Measurements from ENCODE around the gene LRRC28.
A peak's percentile ranks its signal among the peaks of the same experiment; 100 is the strongest.

The LRRC28 gene

DNA sequence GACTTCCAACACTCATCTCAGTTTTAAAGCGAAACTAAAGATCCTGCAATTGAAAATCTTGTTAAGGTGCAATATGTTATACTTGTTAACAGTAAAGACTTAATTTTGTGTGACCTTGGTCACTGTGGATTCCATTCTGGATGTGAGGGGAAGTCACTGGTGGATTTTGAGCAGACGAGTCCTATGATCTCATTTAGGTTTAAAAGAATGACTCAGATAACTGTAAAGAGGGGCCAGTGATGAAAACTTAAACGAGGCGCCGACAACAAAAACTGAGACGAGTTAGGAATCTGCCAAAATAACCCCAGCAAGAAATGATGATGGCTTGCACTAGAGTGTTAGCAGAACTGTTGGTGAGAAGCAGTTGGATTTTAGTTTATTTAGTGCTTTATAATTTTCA, 56.5 kb downstream of the LRRC28 start:
- DNase-seq = no peak

DNA sequence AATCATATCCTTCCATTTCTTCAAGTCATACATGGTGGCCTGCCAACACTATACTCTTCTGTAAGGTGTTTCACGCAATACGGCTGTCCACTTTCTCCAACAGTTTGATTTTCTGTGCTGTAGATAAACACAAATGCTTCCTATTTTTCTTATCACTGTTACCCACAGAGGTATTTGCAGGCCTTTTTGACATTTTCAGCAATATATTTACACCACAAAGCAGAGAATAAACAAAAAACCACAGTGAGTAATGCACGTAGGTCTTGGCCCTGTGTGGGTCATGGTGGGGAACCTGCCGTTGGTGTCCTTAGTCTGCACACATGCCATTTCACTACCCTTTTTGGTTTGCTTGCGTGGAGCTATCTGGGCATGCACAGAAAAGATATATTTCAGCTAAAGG, 59.5 kb downstream of the LRRC28 start:
- DNase-seq = no peak

DNA sequence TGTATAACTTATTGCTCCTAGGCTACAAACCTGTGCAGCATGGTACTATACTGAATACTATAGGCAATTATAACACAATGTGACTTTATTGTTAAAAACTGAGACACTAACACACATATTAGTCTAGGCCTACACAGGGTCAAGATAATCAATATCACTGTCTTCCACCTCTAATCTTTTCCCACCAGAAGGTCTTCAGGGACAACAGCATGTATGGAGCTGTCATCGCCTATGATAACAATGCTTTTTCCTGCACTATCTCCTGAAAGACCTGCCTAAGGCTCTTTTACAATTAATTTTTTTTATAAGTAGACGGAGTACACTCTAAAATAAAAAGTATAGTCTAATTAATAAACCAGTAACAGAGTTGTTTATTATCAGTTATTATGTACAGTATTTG, 60.9 kb downstream of the LRRC28 start:
- DNase-seq = no peak

DNA sequence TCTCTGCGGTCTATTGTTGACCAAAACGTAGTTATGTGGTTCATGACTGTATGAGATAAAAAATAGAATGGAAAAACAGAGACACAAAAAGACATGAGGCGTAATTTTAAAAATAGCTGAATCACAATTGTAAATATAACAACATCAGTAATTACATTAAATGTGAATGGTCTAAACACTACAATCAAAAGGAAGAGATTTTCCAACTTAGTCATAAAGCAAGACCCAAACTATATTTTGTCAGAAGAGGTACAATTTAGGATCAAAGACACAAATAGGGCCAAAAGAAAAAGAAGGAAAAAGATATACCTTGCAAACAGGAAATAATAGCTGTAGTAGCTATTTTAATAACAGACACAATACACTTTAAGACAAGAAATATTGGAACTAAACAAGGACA, 61.5 kb downstream of the LRRC28 start:
- no peak for DNase-seq

DNA sequence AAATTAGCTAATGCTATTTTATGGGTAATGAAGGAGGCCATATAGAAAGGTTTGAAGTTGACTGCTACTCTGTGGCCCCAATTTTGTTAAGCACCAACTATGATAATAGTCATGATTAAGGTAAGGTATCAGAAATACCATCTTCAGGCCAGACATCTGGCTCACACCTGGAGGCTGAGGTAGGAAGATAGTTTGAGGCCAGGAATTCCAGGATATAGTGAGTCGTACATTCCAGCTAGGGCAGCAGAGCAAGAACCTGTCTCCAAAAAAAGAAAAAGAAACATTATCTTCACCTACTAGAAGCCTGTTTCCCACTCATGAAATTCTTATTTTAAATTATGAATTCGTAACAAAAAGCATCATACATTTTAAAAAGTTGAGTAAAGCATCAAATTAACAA, 64.4 kb downstream of the LRRC28 start:
- DNase-seq = no peak

DNA sequence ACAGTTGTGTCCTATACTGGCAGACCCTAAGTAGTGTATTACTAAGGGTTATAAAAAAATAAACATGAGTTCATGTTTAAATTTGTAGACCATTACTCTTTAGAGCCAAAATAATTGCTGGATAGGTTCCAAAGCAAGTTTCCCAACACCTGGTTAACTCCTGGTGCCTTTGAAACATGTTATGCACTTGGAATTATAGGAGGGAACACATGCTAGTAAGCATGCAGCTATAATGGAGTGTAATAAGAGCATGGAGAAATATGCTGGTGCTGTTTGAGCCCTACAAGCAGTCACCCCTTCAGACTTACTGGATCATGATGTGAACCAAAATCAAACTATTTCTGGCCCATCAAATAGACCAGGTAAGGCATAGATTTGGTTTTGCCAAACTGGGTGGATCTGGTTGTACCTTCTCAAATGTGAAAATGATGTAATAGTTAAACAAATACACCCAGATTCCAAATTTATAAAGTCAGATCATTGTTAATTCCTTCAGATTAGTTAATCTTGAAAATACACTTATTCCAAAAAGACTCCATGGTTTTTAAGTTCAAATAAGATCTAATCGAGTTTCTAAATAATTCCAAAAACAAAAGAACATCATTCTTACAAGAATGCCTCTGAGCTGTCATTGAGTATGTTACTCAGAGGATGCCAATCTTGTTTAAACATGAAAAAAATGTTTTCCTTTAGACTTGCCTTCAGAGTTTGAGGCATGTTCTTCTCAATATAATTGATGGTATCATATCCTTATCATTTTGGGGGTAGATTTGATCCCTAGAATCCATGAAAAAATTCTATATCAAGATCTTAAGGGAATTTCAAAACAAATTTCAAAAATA, 69.3 kb downstream of the LRRC28 start:
- no peak for DNase-seq

DNA sequence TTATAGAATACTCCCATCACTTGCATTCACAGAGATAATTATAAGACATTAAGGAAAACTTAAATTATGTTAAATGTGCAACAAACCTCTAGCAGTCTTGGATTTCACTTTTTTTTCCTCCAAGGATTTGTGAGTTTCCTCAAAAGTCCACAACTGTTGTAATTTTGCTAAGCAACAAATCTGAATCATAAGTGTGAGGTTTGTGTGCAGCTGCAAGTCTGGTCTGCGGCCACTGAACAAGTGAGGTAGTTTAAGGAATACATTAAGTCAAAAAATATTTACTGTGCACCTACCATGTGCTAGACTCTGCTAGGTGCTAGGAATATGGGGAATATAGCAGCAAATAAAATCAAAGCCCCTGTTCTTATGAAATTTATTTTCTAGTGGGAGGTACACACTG, 70.2 kb downstream of the LRRC28 start:
- no peak for DNase-seq

DNA sequence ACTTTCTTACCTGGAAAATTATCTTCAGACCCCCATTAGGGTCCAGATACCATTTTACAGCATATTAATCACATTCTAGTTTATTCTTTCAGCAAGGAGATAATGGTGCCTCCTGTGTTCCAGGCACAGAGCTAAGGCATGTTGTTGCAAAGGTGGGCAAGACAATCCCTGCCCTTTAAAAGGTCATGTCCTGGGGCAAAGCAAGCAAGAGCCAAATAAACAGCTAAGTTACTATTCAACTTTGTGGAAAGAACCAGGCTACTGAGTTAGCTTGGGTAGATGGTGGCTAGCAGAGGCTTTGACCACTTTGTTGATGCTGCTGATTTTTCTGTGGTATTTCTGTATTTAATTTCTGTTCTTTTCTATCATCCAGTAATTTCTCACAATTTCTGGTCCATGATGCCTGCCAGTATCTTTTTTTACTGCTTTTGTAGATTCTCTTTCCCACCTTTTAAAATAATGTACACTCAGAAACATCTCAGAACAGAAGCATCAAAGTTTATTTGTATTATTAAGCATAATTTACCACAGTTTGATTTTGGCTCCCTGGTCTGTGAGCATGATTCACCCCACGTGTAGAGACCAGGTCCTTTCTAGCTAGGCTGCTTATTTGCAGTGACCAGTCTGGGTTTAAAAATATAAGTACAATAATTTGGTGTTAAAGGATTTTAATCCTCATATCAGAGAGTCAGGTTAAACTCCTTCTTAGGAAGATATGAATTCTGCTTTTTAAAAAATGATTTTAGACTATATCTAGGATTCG, 71.5 kb downstream of the LRRC28 start:
- DNase-seq = no peak

DNA sequence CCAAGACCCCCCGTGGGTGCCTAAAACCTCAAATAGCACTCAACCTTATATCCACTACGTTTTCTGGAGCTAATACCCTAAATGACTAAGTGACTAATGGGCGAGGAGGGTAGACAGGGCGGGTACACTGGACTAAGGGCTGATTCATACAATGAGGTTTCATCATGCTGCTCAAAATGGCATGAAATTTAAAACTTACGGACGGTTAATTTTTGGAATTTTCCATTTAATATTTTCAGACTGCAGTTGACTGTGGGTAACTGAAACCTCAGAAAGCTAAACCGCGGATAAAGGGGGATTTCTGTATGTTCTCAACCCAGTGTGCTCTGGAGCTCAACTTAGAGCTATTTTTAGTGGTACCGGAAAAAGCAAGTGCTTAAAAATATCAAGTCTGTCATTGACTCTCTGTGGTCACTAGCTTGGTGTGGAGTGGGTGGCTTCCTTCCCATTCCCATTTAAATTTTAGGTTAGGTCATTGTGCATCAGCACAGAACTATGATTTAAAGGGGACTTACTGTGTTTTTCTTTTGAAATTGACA, 72.9 kb downstream of the LRRC28 start:
- DNase-seq = peak; percentile 39 to 49

DNA sequence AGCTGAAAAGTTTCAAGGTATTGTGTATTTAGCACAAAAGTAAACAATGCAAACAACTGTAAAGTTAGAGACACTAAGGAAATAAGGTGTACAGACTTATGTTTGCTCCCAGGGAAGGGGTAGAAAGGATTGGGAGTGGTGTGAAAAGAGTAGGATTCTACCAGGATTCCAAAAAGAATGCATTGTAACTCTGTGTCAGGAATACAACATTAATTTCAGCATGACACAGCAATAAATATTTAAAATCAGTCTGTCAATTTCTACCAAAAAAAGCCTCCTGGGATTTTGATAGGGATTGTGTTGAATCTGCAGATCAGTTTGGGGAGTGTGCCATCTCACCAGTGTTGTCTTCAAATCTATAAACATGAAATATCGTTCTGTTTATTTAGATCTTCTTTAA, 73.4 kb downstream of the LRRC28 start:
- no peak for DNase-seq

DNA sequence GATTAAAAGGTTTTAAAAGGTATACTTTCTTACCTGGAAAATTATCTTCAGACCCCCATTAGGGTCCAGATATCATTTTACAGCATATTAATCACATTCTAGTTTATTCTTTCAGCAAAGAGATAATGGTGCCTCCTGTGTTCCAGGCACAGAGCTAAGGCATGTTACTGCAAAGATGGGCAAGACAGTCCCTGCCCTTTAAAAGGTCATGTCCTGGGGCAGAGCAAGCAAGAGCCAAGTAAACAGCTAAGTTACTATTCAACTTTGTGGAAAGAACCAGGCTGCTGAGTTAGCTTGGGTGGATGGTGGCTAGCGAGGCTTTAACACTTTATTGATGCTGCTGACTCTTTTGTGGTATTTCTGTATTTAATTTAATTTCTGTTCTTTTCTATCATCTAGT, 75.0 kb downstream of the LRRC28 start:
- no peak for DNase-seq

DNA sequence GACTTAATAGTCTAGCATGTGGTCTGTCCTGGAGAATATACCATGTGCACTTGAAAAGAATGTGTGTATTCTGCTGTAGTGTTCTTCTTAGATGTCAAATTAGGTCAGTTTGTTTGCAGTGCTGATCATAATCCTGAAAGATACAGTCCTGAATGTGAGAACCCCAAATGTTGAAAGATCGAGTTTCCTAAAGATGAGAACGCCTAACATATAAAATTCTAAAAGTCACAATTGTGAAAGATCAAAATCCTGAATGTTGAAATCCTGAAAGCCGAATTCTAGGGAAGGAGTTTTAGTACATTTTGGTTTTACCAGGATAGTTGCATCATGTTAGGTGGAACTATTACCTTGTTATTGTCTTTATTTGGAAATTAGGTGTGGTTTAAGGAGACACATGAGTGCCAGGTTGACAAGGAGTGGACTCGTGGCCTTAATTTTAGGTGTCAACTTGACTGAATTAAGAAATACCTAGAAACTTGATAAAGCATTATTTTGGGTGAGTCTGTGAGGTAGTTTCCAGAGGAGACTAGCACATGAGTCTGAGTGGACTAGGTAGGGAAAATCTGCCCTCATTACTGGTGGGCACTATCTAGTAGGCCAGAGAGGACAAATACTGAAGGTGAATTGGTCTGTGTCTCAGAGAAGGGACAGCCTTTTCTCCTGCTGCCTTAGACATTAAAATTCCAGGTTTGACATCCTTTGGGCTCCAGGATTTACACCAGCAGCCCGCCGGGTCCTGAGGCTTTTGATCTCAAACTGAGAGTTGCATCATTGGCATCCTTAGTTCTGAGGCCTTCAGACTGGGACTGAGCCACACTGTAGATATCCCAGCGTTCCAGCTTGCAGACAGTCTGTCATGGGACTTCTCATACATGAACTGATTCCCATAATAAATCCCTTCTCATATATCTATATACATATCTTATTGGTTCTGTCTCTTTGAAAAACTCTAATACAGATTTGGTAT, 77.1 kb downstream of the LRRC28 start:
- no peak for DNase-seq

DNA sequence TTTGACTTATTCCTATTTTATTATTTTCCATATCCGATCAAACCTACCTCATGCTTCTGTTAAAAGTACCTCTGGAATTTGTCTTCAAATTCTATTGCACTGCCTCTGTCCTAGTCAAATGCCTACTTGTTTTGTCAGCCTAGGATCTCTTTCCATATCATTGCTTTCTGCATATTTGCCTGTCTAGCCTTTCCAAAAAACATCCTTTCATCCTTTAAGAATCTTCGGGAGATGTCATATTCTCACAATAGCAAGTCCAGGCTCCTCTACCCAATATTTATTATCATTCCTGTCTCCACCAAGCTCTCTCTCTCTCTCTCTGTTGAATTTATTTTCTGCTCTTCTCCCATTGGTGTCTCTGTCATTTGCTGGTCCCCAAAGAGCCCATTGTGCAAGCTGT, 80.1 kb downstream of the LRRC28 start:
- DNase-seq = no peak

DNA sequence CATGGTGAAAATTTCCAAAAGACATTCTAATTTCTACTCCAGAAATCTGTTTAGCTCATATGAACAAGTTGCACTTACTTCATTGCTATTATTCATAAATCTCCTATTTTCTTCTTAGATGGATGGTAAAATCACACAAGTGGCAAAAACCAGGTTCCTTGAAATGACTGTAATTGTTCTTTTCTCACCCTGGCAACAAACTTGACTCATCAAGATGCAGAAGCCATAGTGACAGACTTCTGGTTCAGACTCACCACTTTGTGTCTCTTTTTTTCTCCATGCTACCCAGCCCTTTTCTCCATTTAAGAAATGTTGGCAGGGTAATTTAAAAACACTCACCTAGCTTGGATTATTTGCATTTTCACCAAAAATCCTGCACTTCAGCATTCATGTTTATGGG, 82.1 kb downstream of the LRRC28 start:
- DNase-seq = no peak

DNA sequence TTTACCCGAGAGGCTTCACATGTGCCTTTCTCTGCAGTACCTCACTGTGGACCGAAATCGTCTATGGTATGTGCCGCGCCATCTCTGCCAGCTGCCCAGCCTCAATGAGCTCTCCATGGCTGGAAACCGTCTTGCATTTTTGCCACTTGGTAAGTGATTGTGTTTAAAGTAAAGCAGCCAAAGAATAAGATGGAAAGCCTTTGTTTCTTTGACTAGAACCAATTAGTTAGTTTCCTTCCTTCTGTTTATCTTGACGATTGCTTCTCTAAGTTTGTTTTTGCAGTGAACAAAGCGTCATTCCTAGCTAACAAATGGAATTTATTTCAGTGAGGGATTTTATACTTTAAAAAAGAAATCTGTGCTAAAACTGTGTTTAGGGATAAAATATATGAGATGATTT, 82.7 kb downstream of the LRRC28 start:
- DNase-seq = no peak

DNA sequence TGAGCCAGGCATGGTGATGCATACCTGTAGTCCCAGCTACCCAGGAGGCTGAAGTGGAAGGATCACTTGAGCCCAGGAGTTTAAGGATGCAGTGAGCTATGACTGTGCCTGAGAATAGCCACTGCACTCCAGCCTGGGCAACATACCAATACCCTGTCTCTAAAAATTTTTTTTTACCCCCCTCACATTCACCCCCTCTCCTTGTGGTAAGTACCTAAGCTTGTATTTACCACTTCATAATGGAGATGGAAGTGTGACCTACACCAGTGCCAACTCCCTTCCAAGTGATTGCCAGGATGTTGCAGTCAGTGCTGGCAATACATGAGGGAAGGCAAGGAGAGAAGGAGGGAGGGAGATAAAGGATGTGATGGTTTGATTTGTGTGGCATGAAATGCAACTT, 84.2 kb downstream of the LRRC28 start:
- DNase-seq = no peak

DNA sequence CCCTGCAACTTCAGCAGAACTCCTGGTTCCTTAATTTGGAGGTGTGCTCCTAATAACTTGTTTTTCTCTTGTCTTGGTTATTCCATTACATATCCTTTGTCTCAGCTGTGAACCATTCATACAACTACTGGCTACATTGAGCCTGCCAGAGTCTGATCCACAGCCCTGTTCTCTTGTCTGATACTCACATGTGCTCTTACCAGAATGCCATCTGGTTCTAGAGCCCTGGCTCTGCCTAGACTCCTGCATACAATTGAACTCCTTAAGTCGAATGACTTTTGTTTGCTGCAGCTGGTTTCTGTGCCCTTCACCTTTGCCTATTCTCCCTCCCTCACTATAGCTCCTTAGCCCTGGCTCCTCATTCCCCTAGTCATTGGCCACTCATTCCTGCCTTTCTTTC, 85.5 kb downstream of the LRRC28 start:
- DNase-seq = no peak

DNA sequence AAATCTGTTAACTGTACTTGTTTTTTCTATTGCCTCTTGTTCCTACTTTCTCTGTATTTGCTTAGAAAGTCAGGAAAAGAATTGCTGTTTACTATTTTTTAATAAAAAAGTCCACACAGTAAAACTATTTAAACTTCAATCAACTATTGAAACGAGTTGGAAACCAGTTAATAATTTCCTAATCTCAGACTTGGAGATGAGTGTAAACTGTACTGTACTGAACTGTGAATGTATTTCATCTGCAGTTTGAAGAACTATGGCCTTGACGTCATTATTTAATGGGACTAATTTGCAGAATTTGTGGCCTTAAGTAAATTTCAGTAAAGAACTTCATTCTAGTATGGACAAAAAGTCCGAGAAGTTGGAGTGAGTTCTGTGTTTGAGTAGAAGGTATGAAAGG, 89.1 kb downstream of the LRRC28 start:
- no peak for DNase-seq

DNA sequence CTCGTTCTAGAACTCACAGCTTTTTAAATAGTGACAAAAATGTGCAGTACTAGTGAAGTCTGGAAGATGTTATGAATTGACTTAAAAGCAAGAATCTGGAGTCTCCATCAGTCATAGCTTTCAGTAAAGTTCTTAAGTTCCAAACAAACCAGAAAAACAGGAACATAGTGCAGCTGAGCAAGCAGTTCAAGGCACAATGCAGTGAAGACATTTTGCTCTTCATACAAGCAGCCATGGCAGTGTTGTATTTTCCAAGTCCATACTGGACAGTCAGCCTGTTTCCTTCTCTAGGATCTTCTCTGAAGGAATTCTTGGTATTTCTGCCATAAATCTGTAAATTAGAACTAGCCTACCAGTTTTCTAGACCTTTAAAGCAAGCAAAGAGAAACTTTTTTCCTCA, 90.5 kb downstream of the LRRC28 start:
- no peak for DNase-seq

DNA sequence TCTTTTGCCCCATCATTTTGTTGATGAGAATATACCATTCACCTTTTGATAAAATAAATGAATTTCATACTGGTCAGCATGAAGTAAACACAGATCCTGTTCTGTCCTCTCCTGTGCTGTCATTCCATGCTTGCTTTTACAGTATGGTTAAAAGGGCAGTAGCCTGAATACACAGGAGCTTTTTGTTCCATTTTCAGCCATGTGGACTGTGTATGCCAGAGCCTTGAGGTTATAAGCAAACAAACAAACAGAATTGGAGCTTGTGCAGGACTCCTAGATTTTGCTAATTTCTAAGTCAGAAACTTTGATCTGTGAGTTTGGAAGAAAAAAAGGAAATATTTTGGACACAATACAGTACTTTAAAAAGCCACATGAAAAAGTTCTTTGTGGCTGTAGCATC, 91.9 kb downstream of the LRRC28 start:
- no peak for DNase-seq

DNA sequence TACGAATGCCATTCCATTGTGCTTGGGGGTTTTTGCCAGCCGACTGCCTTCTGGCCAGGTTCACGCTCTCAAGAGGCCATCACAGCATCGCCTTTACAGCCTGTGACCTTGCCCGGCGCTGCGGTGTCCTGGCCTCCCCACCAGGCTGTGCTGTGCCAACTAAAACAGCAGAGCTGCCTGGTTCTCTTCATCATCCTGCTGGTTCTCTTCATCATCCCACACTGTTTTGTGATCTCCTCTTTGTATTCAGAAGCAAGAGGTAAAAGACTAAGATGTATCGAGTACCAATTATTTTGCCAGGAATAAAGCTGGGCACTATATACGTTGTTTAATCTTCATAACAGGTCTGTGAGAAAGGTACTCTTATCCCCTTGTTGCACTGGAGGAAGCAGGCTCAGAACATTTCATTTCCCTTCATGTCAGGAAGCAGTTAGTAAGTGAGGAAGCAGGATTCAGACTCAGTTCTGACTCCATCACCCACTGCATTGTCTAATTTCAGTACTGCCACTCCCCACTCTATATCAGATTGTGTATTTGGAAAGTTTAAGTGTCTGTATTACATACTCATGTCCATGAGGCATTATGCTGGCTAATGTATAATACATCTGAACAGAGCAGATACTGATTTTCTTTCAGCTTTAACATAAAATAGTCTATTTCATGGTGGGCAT, 92.7 kb downstream of the LRRC28 start:
- DNase-seq = no peak

DNA sequence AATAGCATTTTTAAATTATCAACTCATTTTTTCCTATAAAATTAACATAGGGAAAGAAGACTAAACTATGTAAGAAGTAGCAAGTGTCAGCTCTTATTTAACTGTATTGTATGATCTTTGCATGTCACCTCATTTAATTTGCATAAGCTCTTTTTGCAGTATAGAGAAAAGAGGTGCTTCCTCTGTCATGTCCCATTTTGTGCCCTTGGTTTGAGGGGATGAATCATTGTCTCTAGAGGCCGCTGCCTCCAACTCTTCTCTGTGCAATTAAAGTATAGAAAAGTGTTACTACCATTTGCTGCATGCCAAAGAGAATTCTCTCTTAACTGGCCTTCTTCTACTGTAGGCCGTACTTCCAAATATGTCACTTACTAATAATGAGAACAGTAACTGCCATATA, 93.4 kb downstream of the LRRC28 start:
- DNase-seq = no peak

DNA sequence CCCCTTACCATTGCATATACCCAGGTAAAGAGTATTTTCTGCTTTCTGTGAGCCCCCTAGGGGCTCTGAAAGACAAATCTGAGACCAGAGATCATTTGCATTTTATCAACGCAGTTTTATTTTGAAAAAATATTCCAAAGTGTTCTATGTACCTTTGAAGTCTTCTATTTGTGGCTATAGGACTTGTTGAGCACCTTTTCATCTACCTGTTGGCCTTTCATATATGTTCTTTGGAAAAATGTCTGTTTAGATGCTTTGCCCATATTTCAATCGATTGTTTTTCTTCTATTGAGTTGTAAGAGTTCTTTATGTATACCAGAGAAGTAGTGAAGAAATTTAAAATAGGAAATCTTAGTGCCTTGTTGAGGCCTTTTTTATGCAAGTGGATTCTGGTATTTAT, 94.0 kb downstream of the LRRC28 start:
- no peak for DNase-seq

Data from Kasumi-1 (cell line).